Adrenal gland (tissue), 5 donors: ENCODE results near the gene DLG4.

Source experiments
- CTCF ChIP-seq, 6 experiments: fragments of 450-650 bp in 4 of 6; fragments of 200-600 bp in 2 of 6; sonication (generic) in 1 of 6; IDR thresholded peaks; 1 replicate in 5 of 6; 2 replicates in 1 of 6; pipeline versions ENCODE4 v1.5.1 to v1.8.0; 2016 to 2021; ENCODE audit warnings: antibody characterized with exemption in 6 of 6, mild to moderate bottlenecking in 2 of 6, moderate library complexity in 1 of 6
- POLR2A ChIP-seq, 2 donors: fragments of 450-650 bp; IDR thresholded peaks; one replicate each; pipeline ENCODE4 v1.6.1; 2017; ENCODE audit warnings: antibody characterized with exemption in 2 of 2, mild to moderate bottlenecking in 2 of 2, moderate library complexity in 1 of 2
- donor health status: DM: no; HTN: no; CAD: no.

GRCh38 chr17:7192271-7192937 lies 27.2 kb downstream of the DLG4 start:
- TF ChIP-seq CTCF (IDR thresholded peaks at IDR 0.05) (no peak), POLR2A (IDR thresholded peaks at IDR 0.05) (no peak)
